ENCODE results near the gene MYO18B. TPM values are rescaled to one million over a fixed set of nuclear protein-coding genes. Genes with fewer than 3 reads are reported as not detected.

MYO18B gene
- total and polyA plus RNA-seq, 2 experiments from 2014 or later = 35.6 to 178 TPM

GRCh38 chr22:25786165-25786564 lies 44.2 kb downstream of the MYO18B start:
- no peak overlapping the region for H3K27ac ChIP-seq
- H3K27me3 ChIP-seq = no peaks in the 10 kb centered on the region
- no peaks in the 10 kb centered on the region for H3K4me1 ChIP-seq (ENCODE audit: low read depth)
- H3K36me3 ChIP-seq = peaks cover 53% of the 10 kb centered on the region
- no peak for TF ChIP-seq CTCF (IDR thresholded peaks at IDR 0.05; ENCODE audit: low read depth, low read length)
- DNase-seq (ENCODE audit: low read depth in 1 of 2, low spot score in 1 of 2) = no peak
- H3K9me3 ChIP-seq (ENCODE audit: low read depth) = no peaks in the 10 kb centered on the region
- H3K4me3 ChIP-seq = no peak overlapping the region

- no peak overlapping the region for H3K27ac ChIP-seq
- H3K36me3 ChIP-seq = peaks cover 19% of the 10 kb centered on the region
- no peak for DNase-seq (ENCODE audit: low read depth in 1 of 2, low spot score in 1 of 2)
- H3K9me3 ChIP-seq (ENCODE audit: low read depth) = no peaks in the 10 kb centered on the region
- H3K4me3 ChIP-seq = no peak overlapping the region
- H3K4me1 ChIP-seq (ENCODE audit: low read depth) = no peaks in the 10 kb centered on the region
- TF ChIP-seq CTCF (IDR thresholded peaks at IDR 0.05; ENCODE audit: low read depth, low read length) = no peak
- H3K27me3 ChIP-seq = no peaks in the 10 kb centered on the region
These were observed 49.6 kb downstream of the MYO18B start for GRCh38 chr22:25791556-25791955.

GRCh38 chr22:25795478-25795877 lies 53.5 kb downstream of the MYO18B start:
- DNase-seq (ENCODE audit: low read depth in 1 of 2, low spot score in 1 of 2) = no peak
- H3K4me1 ChIP-seq (ENCODE audit: low read depth) = no peaks in the 10 kb centered on the region
- H3K27ac ChIP-seq = no peak overlapping the region
- no peaks in the 10 kb centered on the region for H3K27me3 ChIP-seq
- no peak for TF ChIP-seq CTCF (IDR thresholded peaks at IDR 0.05; ENCODE audit: low read depth, low read length)
- H3K36me3 ChIP-seq = peaks cover 17% of the 10 kb centered on the region
- no peaks in the 10 kb centered on the region for H3K9me3 ChIP-seq (ENCODE audit: low read depth)
- no peak overlapping the region for H3K4me3 ChIP-seq

- Histone ChIP-seq H3K27ac (no peak overlapping the region), H3K9me3 (ENCODE audit: low read depth) (no peaks in the 10 kb centered on the region), H3K36me3 (peaks cover 16% of the 10 kb centered on the region), H3K4me3 (no peak overlapping the region), H3K4me1 (ENCODE audit: low read depth) (no peaks in the 10 kb centered on the region), H3K27me3 (no peaks in the 10 kb centered on the region)
- TF ChIP-seq CTCF (IDR thresholded peaks at IDR 0.05; ENCODE audit: low read depth, low read length) = no peak
- DNase-seq (ENCODE audit: low read depth in 1 of 2, low spot score in 1 of 2) = no peak
These were observed 55.7 kb downstream of the MYO18B start for GRCh38 chr22:25797498-25798290.

- Histone ChIP-seq H3K27me3 (no peaks in the 10 kb centered on the region), H3K27ac (no peak overlapping the region), H3K9me3 (ENCODE audit: low read depth) (no peaks in the 10 kb centered on the region), H3K4me3 (no peak overlapping the region), H3K4me1 (ENCODE audit: low read depth) (no peaks in the 10 kb centered on the region), H3K36me3 (peaks cover 33% of the 10 kb centered on the region)
- TF ChIP-seq CTCF (IDR thresholded peaks at IDR 0.05; ENCODE audit: low read depth, low read length) = no peak
- no peak for DNase-seq (ENCODE audit: low read depth in 1 of 2, low spot score in 1 of 2)
These were observed 58.8 kb downstream of the MYO18B start for GRCh38 chr22:25800766-25801165.

Measured in cardiac muscle cell (in vitro differentiated cells and primary cell).